HG02588 (cell line): ENCODE data around the gene FGF14.

ENCODE experiments used
- ATAC-seq: cut with Tn5 transposase; IDR thresholded peaks from one replicate; pipeline ENCODE4 v1.9.1; 2021; ENCODE audit warnings: mild to moderate bottlenecking, moderate library complexity; ENCODE audit not compliant: unreplicated experiment

Gene FGF14

GRCh38 chr13:102260256-102260655 lies 141.6 kb downstream of the FGF14 start:
- ATAC-seq: no peak

GRCh38 chr13:102255409-102255808 lies 146.4 kb downstream of the FGF14 start:
- no peak for ATAC-seq

GRCh38 chr13:102251817-102252216 lies 150.0 kb downstream of the FGF14 start:
- no peak for ATAC-seq

GRCh38 chr13:102250448-102250847 lies 151.4 kb downstream of the FGF14 start:
- no peak for ATAC-seq

GRCh38 chr13:102244607-102245227 lies 157.1 kb downstream of the FGF14 start:
- no peak for ATAC-seq

GRCh38 chr13:102240110-102240509 lies 161.7 kb downstream of the FGF14 start:
- ATAC-seq: no peak

GRCh38 chr13:102237230-102237629 lies 164.6 kb downstream of the FGF14 start:
- ATAC-seq: no peak

GRCh38 chr13:102236830-102237229 lies 165.0 kb downstream of the FGF14 start:
- ATAC-seq: no peak

- no peak for ATAC-seq
Observed at GRCh38 chr13:102236341-102236740, 165.5 kb downstream of the FGF14 start.

GRCh38 chr13:102235689-102236088 lies 166.2 kb downstream of the FGF14 start:
- ATAC-seq: no peak

GRCh38 chr13:102234618-102235017 lies 167.2 kb downstream of the FGF14 start:
- ATAC-seq: no peak

GRCh38 chr13:102233566-102234208 lies 168.2 kb downstream of the FGF14 start:
- no peak for ATAC-seq

- ATAC-seq: no peak
Observed at GRCh38 chr13:102231479-102231878, 170.4 kb downstream of the FGF14 start.

GRCh38 chr13:102227741-102228140 lies 174.1 kb downstream of the FGF14 start:
- ATAC-seq: no peak

GRCh38 chr13:102226591-102226990 lies 175.3 kb downstream of the FGF14 start:
- ATAC-seq: no peak

- no peak for ATAC-seq
Observed at GRCh38 chr13:102225892-102226291, 176.0 kb downstream of the FGF14 start.

- no peak for ATAC-seq
Observed at GRCh38 chr13:102220681-102221228, 181.1 kb downstream of the FGF14 start.

GRCh38 chr13:102214956-102215355 lies 186.9 kb downstream of the FGF14 start:
- no peak for ATAC-seq

GRCh38 chr13:102212729-102213128 lies 189.1 kb downstream of the FGF14 start:
- no peak for ATAC-seq

- no peak for ATAC-seq
Observed at GRCh38 chr13:102208347-102208746, 193.5 kb downstream of the FGF14 start.

GRCh38 chr13:102207680-102208342 lies 194.0 kb downstream of the FGF14 start:
- ATAC-seq: no peak

- ATAC-seq: no peak
Observed at GRCh38 chr13:102203718-102204117, 198.1 kb downstream of the FGF14 start.
